Neural cell (in vitro differentiated cells): Measurements from ENCODE around the gene ADNP2. TPM values are rescaled to one million over a fixed set of nuclear protein-coding genes. Genes with fewer than 3 reads are reported as not detected.

Experiments used
- H2AFZ ChIP-seq: fragments of 200-600, 300-800 bp; sonication (generic), shearing (Covaris generic); 2 replicates; pipeline ENCODE4 v1.6.0; 2014; ENCODE audit warnings: low read depth, mild to moderate bottlenecking, antibody characterized with exemption, low read length, moderate library complexity
- H3F3A ChIP-seq: fragments of 200-600 bp; shearing (Covaris generic); 2 replicates; pipeline ENCODE4 v1.6.1; 2016; ENCODE audit warnings: mild to moderate bottlenecking, moderate library complexity, mixed read lengths, antibody characterized with exemption, low read length; ENCODE audit not compliant: insufficient read depth, poor library complexity, severe bottlenecking
- H3K27ac ChIP-seq: fragments of 200-600, 300-800 bp; sonication (generic), shearing (Covaris generic); 2 replicates; pipeline ENCODE4 v1.5.1; 2014; ENCODE audit warnings: mild to moderate bottlenecking, low read length, moderate library complexity
- H3K27me3 ChIP-seq: fragments of 300-800, 200-600 bp; sonication (generic), shearing (Covaris generic); 2 replicates; pipeline ENCODE4 v1.6.0; 2014; ENCODE audit warnings: mild to moderate bottlenecking, low read depth, low read length, moderate library complexity; ENCODE audit not compliant: insufficient read depth
- H3K36me3 ChIP-seq: fragments of 300-800, 200-600 bp; sonication (generic), shearing (Covaris generic); 2 replicates; pipeline ENCODE4 v1.5.1; 2014; ENCODE audit warnings: mild to moderate bottlenecking, antibody characterized with exemption, low read length, moderate library complexity; ENCODE audit not compliant: insufficient read depth
- H3K4me2 ChIP-seq: fragments of 300-800, 200-600 bp; sonication (generic), shearing (Covaris generic); 2 replicates; pipeline ENCODE4 v1.6.0; 2014; ENCODE audit warnings: mild to moderate bottlenecking, low read length
- H3K4me3 ChIP-seq: fragments of 300-800, 200-600 bp; sonication (generic), shearing (Covaris generic); 2 replicates; pipeline ENCODE4 v1.5.1; 2014; ENCODE audit warnings: mild to moderate bottlenecking, low read length, moderate library complexity
- H3K79me2 ChIP-seq: fragments of 200-600 bp; shearing (Covaris generic); replicated peaks from 2 replicates; pipeline ENCODE4 v1.6.0; 2014; ENCODE audit warnings: mild to moderate bottlenecking, low read length, moderate library complexity; ENCODE audit not compliant: insufficient read depth
- H3K9ac ChIP-seq: fragments of 300-800, 200-600 bp; sonication (generic), shearing (Covaris generic); 2 replicates; pipeline ENCODE4 v1.6.1; 2016; ENCODE audit warnings: mild to moderate bottlenecking, low read length, mixed read lengths
- H3K9me2 ChIP-seq: fragments of 200-600 bp; shearing (Covaris generic); 2 replicates; pipeline ENCODE4 v1.6.1; 2016; ENCODE audit warnings: mild to moderate bottlenecking, low read length, mixed read lengths; ENCODE audit not compliant: insufficient read depth
- H3K9me3 ChIP-seq: fragments of 200-600, 300-800 bp; sonication (generic), shearing (Covaris generic); 2 replicates; pipeline ENCODE4 v1.6.1; 2016; ENCODE audit warnings: mild to moderate bottlenecking, mixed run types, low read length, moderate library complexity, mixed read lengths
- H4K20me1 ChIP-seq: fragments of 200-600 bp; shearing (Covaris generic); 2 replicates; pipeline ENCODE4 v1.6.1; 2016; ENCODE audit warnings: mild to moderate bottlenecking, mixed run types; ENCODE audit not compliant: insufficient read depth
- CTCF ChIP-seq: fragments of 450-650 bp; IDR thresholded peaks from 2 replicates; pipeline ENCODE4 v1.5.1; 2014; ENCODE audit warnings: antibody characterized with exemption, mild to moderate bottlenecking, moderate library complexity; ENCODE audit not compliant: poor library complexity, severe bottlenecking
- EP300 ChIP-seq: fragments of 450-650 bp; conservative IDR thresholded peaks from 2 replicates; pipeline ENCODE4 v1.6.1; 2014; ENCODE audit warnings: antibody characterized with exemption, mild to moderate bottlenecking, moderate library complexity; ENCODE audit not compliant: poor library complexity, severe bottlenecking
- EZH2 ChIP-seq: fragments of 200-600, 300-800 bp; shearing (Covaris generic), sonication (generic); IDR thresholded peaks from 2 replicates; pipeline ENCODE4 v1.6.1; 2014; ENCODE audit warnings: antibody characterized with exemption, low read length, borderline replicate concordance, mild to moderate bottlenecking; ENCODE audit not compliant: insufficient read depth, poor library complexity, severe bottlenecking
- MXI1 ChIP-seq: fragments of 450-650 bp; conservative IDR thresholded peaks from 2 replicates; pipeline ENCODE4 v1.6.1; 2014; ENCODE audit warnings: antibody characterized with exemption, mild to moderate bottlenecking; ENCODE audit not compliant: poor library complexity, severe bottlenecking
- POLR2AphosphoS5 ChIP-seq: IDR thresholded peaks from 2 replicates; pipeline ENCODE4 v1.6.1; 2012
- RAD21 ChIP-seq: fragments of 450-650 bp; conservative IDR thresholded peaks from 2 replicates; pipeline ENCODE4 v1.6.1; 2014; ENCODE audit warnings: antibody characterized with exemption, mild to moderate bottlenecking, moderate library complexity
- SMC3 ChIP-seq: fragments of 450-650 bp; conservative IDR thresholded peaks from 2 replicates; pipeline ENCODE4 v1.6.1; 2014; ENCODE audit warnings: antibody characterized with exemption, mild to moderate bottlenecking, moderate library complexity; ENCODE audit not compliant: poor library complexity
- TAF1 ChIP-seq: IDR thresholded peaks from 2 replicates; pipeline ENCODE4 v1.6.1; 2012; ENCODE audit warnings: low read depth
- polyA plus RNA-seq: library from polyadenylated mRNA; depleted of rRNA; stranded (reverse); fragments of >200 nt; gene quantifications from 2 replicates; pipeline ENCODE4 v1.2.3, GENCODE V29; 2014
- TF ChIP-seq, protein P1 (sequence below): IDR thresholded peaks from 2 replicates; pipeline ENCODE4 v1.6.1; 2012; ENCODE audit warnings: borderline replicate concordance

The ADNP2 gene
- polyA plus RNA-seq, 1 donor from 2014 or later, result 16.9 TPM

GRCh38 chr18:80145196-80145804, 36.2 kb downstream of the ADNP2 start:
- no peaks in the 10 kb centered on the region for H3K36me3 ChIP-seq
- H3K9ac ChIP-seq, result no peak overlapping the region
- H3F3A ChIP-seq, result no peaks in the 10 kb centered on the region
- H3K9me3 ChIP-seq, result no peaks in the 10 kb centered on the region
- H3K9me2 ChIP-seq, result no peaks in the 10 kb centered on the region
- H3K4me2 ChIP-seq, result no peak overlapping the region
- H3K27me3 ChIP-seq, result no peaks in the 10 kb centered on the region
- no peaks in the 10 kb centered on the region for H4K20me1 ChIP-seq
- H3K79me2 ChIP-seq, result no peaks in the 10 kb centered on the region
- H2AFZ ChIP-seq, result no peak overlapping the region
- H3K4me3 ChIP-seq, result no peak overlapping the region
- TF ChIP-seq TAF1 (no peak), POLR2AphosphoS5 (no peak), RAD21 (no peak), MXI1 (no peak), EP300 (no peak)
- TF ChIP-seq, protein P1, sequence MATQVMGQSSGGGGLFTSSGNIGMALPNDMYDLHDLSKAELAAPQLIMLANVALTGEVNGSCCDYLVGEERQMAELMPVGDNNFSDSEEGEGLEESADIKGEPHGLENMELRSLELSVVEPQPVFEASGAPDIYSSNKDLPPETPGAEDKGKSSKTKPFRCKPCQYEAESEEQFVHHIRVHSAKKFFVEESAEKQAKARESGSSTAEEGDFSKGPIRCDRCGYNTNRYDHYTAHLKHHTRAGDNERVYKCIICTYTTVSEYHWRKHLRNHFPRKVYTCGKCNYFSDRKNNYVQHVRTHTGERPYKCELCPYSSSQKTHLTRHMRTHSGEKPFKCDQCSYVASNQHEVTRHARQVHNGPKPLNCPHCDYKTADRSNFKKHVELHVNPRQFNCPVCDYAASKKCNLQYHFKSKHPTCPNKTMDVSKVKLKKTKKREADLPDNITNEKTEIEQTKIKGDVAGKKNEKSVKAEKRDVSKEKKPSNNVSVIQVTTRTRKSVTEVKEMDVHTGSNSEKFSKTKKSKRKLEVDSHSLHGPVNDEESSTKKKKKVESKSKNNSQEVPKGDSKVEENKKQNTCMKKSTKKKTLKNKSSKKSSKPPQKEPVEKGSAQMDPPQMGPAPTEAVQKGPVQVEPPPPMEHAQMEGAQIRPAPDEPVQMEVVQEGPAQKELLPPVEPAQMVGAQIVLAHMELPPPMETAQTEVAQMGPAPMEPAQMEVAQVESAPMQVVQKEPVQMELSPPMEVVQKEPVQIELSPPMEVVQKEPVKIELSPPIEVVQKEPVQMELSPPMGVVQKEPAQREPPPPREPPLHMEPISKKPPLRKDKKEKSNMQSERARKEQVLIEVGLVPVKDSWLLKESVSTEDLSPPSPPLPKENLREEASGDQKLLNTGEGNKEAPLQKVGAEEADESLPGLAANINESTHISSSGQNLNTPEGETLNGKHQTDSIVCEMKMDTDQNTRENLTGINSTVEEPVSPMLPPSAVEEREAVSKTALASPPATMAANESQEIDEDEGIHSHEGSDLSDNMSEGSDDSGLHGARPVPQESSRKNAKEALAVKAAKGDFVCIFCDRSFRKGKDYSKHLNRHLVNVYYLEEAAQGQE, result no peak
- H3K27ac ChIP-seq, result no peak overlapping the region

GRCh38 chr18:80147037-80147417, 38.0 kb downstream of the ADNP2 start:
- no peaks in the 10 kb centered on the region for H3K9me3 ChIP-seq
- H3K27me3 ChIP-seq, result no peaks in the 10 kb centered on the region
- H3K4me2 ChIP-seq, result no peak overlapping the region
- no peaks in the 10 kb centered on the region for H3K79me2 ChIP-seq
- H3K27ac ChIP-seq, result peak overlapping the region; percentile 38
- H3K36me3 ChIP-seq, result no peaks in the 10 kb centered on the region
- peak overlapping the region; percentile 60 for H3K9ac ChIP-seq
- H2AFZ ChIP-seq, result no peak overlapping the region
- no peak for TF ChIP-seq EZH2
- no peak for TF ChIP-seq RAD21
- TF ChIP-seq MXI1, result no peak
- TF ChIP-seq POLR2AphosphoS5, result no peak
- TF ChIP-seq TAF1, result no peak
- no peak for TF ChIP-seq EP300
- no peak for TF ChIP-seq SMC3
- no peak for TF ChIP-seq CTCF
- TF ChIP-seq, protein P1, result no peak
- H3F3A ChIP-seq, result no peaks in the 10 kb centered on the region
- H3K4me3 ChIP-seq, result peak overlapping the region; percentile 69
- no peaks in the 10 kb centered on the region for H3K9me2 ChIP-seq
- H4K20me1 ChIP-seq, result no peaks in the 10 kb centered on the region
